PC-3 (cell line): ENCODE data around the gene IL11RA.

Source experiments
- EZH2 ChIP-seq: fragments of 300-600 bp; sonication (generic); IDR thresholded peaks from one replicate; pipeline ENCODE4 v1.6.1; 2017; ENCODE audit warnings: antibody characterized with exemption, mild to moderate bottlenecking, low read length; ENCODE audit not compliant: unreplicated experiment
- TF ChIP-seq, protein P1 (sequence below): fragments of 300-600 bp; sonication (generic); conservative IDR thresholded peaks from 2 replicates; pipeline ENCODE4 v1.5.1; 2017; ENCODE audit warnings: antibody characterized with exemption, low read depth, mild to moderate bottlenecking, low read length

DNA sequence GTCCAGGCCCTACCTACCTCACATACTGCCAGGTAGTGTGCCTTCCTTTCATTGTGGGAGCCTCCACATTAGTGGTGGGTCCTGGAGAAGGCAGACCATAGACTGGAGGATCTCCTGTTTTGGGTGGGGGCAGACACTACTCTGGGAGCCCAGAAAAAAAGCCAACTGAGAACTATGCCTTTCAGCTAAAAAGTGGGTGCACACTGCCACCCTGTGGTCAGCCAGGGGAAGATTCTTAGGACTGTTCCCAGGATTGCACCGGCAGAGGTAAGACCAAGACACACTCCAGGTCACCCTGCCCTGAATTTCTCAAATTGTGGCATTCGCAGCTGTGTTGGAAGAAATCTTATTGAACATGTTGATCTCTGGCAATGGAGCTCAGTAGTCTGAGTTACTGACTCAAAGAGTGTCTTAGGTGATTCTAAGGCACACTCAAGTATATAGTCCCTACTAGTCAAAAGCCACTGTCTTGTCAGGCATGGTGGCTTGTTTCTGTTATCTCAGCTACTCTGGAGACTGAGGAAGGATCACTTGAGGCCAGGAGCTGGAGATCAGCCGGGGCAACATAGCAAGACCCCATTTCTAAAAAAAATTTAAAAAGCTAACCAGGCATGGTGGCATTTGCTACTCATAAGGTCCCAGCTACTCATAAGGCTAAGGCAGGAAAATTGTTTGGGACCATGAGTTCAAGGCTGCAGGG lies 18.0 kb upstream of the IL11RA start:
- no peak for TF ChIP-seq EZH2
- TF ChIP-seq, protein P1, sequence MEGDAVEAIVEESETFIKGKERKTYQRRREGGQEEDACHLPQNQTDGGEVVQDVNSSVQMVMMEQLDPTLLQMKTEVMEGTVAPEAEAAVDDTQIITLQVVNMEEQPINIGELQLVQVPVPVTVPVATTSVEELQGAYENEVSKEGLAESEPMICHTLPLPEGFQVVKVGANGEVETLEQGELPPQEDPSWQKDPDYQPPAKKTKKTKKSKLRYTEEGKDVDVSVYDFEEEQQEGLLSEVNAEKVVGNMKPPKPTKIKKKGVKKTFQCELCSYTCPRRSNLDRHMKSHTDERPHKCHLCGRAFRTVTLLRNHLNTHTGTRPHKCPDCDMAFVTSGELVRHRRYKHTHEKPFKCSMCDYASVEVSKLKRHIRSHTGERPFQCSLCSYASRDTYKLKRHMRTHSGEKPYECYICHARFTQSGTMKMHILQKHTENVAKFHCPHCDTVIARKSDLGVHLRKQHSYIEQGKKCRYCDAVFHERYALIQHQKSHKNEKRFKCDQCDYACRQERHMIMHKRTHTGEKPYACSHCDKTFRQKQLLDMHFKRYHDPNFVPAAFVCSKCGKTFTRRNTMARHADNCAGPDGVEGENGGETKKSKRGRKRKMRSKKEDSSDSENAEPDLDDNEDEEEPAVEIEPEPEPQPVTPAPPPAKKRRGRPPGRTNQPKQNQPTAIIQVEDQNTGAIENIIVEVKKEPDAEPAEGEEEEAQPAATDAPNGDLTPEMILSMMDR = peak; percentile 82
